NCI-H2227 treated with DMSO at 0.1 percent for 48 hours (cell line): ENCODE measurements around the gene MRPL49.

Experiments
- DNase-seq: peaks from one replicate; lab custom pipeline; 2025; lab: John Stamatoyannopoulos, UW

Gene MRPL49

GRCh38 chr11:65102142-65103095 lies 19.7 kb upstream of the MRPL49 start:
- no peak for DNase-seq

- DNase-seq, result no peak
These were observed 18.6 kb upstream of the MRPL49 start for GRCh38 chr11:65103476-65103875.

- DNase-seq, result no peak
These were observed 17.5 kb upstream of the MRPL49 start for GRCh38 chr11:65104628-65105027.

- no peak for DNase-seq
These were observed 15.0 kb upstream of the MRPL49 start for GRCh38 chr11:65107078-65107477.

GRCh38 chr11:65107751-65108468 lies 14.2 kb upstream of the MRPL49 start:
- DNase-seq, result no peak

- DNase-seq, result no peak
These were observed 13.5 kb upstream of the MRPL49 start for GRCh38 chr11:65108469-65109123.

GRCh38 chr11:65109231-65110198 lies 12.6 kb upstream of the MRPL49 start:
- no peak for DNase-seq

- DNase-seq, result peak; percentile 82
These were observed 11.7 kb upstream of the MRPL49 start for GRCh38 chr11:65110354-65110861.

GRCh38 chr11:65111159-65111743 lies 10.9 kb upstream of the MRPL49 start:
- DNase-seq, result no peak

GRCh38 chr11:65111744-65112545 lies 10.2 kb upstream of the MRPL49 start, which contains the start of gene TM7SF2:
TM7SF2 (plus strand) TSS chr11:65111872; CDS start chr11:65112016, 144 bp downstream.
- peak; percentile 92 for DNase-seq

GRCh38 chr11:65112546-65113360 lies 9.4 kb upstream of the MRPL49 start:
- peak; percentile 19 for DNase-seq

GRCh38 chr11:65113361-65113756 lies 8.8 kb upstream of the MRPL49 start:
- DNase-seq, result no peak

GRCh38 chr11:65113839-65114238 lies 8.3 kb upstream of the MRPL49 start:
- no peak for DNase-seq

- DNase-seq, result no peak
These were observed 7.5 kb upstream of the MRPL49 start for GRCh38 chr11:65114538-65115171.

GRCh38 chr11:65115361-65116082 lies 6.6 kb upstream of the MRPL49 start:
- DNase-seq, result no peak

GRCh38 chr11:65116370-65117205 lies 5.5 kb upstream of the MRPL49 start:
- DNase-seq, result peak; percentile 48
